GM03348 (cell line): ENCODE results near the gene MAGEA9B.
"Not testable (repeated sequence)": the region's sequence is repeated elsewhere in the genome, so short reads cannot be mapped to it uniquely, and the experiment has no call there.

Experiments
- DNase-seq: peaks from one replicate; pipeline ENCODE4 v3.0.0; 2012; ENCODE audit warnings: low spot score

Gene MAGEA9B, protein sequence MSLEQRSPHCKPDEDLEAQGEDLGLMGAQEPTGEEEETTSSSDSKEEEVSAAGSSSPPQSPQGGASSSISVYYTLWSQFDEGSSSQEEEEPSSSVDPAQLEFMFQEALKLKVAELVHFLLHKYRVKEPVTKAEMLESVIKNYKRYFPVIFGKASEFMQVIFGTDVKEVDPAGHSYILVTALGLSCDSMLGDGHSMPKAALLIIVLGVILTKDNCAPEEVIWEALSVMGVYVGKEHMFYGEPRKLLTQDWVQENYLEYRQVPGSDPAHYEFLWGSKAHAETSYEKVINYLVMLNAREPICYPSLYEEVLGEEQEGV

DNA sequence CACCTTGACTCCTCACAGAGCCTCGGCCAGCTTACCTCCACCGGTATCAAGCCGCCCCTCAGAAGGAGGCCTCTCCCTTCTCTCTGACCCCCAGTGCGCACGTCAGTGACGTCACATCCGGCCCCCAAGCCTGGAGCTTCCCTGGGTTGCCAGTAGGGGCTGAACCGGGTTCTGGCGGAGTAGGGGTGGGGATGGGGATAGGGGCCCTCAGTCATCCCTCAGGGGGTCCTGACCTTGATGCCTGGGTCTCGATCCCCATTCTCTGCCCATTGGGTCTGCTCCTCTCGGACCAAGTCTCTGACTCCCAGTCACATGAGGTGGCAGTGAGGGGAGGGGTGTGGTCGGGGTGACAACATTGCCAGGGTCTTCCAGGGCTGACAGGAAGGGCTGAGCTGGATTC is at the start of gene MAGEA9B:
TSS of gene MAGEA9B (minus strand) at position 101 of the 400 bp plus-strand sequence. CDS start 4,280 bp downstream, outside the sequence.
- not testable (repeated sequence) for DNase-seq

DNA sequence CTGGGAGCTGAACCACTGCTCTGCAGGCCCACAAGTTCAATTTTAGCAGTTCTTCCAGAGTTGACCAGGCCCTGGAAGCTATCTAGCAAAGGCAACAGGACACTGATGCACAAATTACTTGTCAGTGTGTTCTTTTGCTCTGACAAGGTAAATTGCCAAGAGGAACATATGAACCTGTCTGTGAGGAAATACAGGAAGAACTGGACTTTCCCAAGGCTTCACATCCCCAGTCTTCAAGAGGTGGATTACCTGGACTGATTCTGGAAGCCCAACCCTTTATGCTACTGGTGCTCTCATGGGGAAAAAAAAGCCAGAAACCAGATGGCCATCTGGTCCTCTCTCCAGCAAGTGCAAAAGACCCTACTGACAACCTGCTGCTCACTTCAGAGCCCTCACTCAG is 46.3 kb upstream of the MAGEA9B start:
- DNase-seq: no peak

DNA sequence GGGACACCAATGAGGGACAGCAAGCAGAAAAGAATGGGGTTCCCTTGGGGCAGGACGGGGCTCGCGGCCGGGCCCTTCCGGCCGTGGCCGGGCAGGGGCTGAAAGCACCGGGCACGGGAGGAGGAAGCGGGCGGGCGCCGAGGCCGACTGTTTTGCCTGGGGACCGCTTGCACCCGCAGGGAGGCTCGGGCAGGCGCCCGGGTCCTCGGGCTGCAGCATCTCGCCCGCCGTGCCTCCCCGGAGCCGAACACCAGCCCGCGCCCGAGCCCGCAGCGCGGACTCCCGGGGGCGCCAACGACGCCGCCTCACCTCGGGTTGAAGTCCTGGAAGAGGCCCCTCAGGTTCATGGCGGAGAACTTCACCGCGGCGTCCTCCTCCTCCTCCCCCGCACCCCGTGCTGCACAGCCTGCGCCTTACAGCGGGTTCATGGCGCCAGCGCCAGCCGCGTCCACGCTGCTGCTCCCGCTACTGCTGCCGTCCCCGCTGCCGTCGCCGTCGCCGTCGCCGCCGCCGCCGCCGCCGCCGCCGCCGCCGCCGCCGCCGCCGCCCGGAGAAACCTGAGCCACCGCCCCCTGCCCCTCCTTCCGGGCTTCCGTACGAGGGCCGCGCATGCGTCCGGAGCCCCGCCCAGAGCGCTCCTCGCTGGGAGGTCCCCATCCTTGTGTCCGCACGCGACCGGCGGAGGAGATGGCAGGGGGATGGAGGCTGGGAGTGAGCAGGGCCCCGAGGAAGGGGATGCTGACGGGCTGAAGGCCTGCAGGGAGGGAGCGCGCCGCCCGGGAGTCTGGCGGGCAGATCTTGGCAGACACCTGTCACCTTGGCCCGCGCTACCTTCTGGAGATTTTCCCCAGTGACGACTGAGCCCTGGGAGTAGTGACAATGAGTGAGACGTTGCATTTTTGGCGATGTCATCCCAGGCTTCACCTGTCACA is 44.2 kb upstream of the MAGEA9B start, which contains the start of gene TMEM185A:
TSS of gene TMEM185A (minus strand) at position 559 of the 932 bp plus-strand sequence. CDS start at position 347, 212 bp downstream.
- peak; percentile 86 for DNase-seq

DNA sequence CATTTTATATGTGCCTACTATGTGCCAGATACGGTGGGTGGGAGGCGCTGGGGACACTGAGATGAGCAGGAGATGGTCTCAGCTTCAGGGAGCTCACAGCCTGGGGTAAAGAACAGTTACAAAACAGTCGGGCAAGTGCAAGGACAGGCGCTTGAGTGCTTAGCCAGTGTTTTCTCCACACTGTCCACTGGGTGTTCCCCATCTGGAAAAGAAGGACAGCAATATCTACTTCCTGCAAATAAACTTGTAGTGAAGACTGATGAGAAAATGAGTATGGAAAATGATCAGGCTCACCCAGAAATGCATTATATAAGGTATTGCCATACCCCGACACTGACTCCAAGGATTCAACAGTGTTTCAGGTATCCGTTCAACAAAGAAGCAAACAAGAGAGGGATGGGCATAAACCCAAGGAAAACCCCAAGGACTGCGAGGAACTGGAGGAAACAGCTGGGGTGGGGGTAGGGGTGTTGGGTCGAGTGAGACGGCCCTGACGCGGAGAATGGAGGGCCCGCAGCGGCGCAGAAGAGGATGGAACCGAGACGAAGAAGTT is 43.5 kb upstream of the MAGEA9B start:
- DNase-seq: peak; percentile 61

DNA sequence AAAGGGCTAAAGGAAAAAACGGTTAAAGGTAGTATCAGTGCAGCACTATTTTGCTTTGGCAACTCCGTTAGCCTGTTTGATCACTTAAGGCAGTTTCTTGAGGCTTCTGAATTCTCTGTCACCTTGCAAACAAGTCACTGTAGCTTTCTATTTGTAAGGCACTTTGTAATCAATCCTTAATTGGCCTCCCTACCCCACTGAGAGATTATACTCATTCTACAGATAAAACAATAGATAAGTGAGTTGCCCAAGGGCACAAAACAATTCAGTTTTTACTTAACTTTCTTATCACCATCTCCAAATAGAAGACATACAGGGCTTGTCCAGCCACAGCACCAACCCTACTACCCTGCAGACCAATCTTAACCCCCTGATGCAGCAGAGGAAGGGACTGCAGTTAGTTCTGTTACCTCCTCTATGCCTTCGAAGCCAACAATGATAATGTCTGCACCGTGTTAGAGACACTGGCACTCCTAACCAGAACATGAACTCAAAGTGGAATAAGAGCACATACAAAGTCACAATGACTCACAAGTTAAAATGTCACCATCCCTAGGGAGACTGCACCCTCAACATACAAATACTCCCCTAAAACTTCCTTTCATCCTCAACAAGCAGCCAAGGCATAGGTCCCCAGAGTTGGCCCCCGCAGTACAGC is 42.6 kb upstream of the MAGEA9B start:
- no peak for DNase-seq

DNA sequence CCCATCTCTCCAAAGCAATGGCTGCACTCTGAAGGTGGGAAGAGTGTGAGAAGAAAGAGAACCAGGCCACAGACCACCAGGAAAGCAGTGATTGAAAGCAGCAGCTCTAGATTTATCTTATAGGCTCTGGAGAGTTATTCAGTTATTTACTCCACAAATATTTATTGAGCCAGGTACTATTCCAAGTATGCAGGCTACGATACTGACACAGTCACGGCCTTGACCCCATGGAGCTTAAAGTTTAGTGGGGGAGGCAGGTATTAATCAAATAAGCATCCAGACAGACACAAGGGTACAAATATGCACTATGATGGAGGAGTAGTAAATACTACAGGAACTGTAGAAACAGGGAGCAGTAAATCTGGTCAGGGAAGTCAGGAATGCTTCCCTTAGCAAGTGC is 41.5 kb upstream of the MAGEA9B start:
- no peak for DNase-seq

DNA sequence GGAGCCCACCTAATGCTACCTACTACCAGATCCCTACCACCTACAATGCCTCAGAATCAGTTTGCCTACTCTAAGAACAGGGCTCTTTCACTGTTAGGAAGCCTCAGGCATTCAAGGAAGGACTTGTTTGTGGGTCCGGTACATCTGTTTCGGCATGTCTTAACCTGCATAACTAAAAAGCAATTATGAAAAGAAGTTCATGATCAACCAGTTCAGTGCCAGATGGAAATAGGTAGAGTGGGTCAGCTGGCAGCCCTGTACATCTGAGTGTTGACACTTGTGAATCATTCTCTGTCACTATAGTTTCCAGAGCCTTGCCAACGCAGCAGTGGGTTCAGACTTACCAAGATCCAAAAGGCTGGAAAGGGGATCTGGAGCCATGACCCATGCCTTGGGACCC is 41.0 kb upstream of the MAGEA9B start:
- DNase-seq: no peak

DNA sequence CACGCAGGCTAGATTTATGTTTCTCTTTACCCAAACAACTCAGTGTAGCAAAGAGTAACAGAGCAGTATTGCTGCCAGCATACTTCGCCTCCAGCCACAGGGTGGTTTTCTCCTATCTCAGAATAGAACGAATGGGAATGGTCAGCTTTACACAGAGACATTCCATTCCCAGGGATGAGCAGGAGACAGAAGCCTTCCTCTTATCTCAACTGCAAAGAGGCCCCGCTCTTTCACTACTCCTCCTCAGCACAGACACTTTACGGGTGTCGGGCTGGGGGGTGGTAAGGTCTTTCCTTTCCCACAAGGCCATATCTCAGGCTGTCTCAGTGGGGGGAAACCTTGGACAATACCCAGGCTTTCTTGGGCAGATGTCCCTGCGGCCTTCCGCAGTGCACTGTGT is 39.6 kb upstream of the MAGEA9B start:
- not testable (repeated sequence) for DNase-seq

DNA sequence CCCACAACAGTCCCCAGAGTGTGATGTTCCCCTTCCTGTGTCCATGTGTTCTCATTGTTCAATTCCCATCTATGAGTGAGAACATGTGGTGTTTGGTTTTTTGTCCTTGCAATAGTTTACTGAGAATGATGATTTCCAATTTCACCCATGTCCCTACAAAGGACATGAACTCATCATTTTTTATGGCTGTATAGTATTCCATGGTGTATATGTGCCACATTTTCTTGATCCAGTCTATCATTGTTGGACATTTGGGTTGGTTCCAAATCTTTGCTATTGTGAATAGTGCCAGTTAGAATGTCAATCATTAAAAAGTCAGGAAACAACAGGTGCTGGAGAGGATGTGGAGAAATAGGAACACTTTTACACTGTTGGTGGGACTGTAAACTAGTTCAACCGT is 32.4 kb upstream of the MAGEA9B start:
- not testable (repeated sequence) for DNase-seq

DNA sequence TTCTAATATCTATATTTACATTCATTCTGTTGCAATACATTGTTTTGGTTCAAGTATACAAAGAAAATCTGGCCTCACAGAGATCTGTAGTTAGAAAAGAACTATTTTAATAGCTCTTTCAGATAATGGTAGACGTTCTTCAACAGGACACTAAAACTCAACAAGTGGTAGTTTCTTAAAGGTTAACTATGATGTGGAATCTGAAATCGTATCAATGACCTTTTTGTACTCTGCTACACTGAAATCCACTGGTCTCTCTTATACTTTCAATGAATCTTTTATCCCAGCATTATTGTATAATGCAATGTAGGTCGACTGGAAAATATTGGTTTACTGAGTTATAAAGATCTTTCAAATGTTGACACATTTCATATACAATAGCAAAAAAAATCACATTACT is 31.6 kb upstream of the MAGEA9B start:
- DNase-seq: no peak

DNA sequence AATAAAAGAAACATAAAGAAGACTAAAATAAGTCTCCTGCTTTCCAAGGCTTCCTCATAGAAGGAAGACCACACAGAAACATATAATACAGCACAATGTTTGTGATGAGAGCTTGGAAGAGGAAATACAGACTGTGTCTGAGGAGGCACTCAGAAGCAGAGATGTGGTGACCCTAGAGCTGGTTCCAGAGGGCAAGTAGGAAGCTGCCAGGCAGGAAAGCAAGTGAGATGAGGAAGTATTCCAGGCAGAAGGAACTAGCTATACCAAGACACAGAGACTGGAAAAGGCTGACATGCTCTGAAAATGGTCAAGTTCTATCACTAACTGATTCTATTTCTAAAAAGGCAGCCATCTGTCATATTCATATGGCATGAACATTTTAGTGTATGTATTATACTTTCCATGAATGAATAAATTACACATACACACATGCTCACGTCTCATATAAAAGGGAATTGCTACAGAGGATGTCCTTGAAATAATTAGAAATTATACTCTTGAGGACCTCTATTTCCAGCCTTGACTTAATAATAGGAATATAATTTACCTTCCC is 24.4 kb upstream of the MAGEA9B start:
- no peak for DNase-seq

DNA sequence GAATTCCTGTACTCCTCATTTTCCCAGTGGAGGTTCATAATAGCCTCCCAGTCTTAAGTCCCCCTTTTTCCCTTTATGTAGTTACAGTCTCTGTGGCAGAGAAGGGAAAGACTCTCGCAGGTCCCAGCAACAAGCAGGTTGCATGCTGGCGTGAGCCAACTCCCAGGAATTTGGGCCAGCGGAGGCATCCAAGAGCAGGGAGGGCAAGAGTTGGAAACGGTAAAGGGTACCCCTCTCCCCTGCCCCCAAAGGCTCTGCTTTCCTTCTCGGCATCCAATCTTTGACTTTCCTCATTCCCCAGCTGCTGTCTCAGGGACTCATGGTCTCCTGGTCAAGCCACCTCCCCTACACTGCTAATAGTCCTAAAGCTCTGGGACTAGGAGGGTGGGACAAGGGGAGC is 23.3 kb upstream of the MAGEA9B start:
- DNase-seq: no peak

DNA sequence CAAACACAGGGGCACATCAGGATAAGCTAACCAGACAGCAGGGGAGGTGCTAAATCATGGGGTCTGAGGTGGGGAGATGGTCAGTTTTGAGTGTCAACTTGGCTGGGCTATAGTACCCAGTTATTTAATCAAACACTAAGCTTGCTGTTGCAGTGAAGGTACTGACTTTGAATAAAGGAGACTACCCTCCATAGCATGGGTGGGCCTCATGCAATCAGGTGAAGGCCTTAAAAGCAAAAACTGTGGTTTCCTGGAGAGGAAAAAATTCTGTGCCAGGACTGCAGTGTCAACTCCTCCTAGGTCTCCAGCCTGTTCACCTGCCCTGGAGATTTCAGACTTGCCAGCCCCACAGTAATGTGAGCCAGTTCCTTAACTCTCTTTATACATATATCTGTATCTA is 20.4 kb upstream of the MAGEA9B start:
- DNase-seq: no peak

DNA sequence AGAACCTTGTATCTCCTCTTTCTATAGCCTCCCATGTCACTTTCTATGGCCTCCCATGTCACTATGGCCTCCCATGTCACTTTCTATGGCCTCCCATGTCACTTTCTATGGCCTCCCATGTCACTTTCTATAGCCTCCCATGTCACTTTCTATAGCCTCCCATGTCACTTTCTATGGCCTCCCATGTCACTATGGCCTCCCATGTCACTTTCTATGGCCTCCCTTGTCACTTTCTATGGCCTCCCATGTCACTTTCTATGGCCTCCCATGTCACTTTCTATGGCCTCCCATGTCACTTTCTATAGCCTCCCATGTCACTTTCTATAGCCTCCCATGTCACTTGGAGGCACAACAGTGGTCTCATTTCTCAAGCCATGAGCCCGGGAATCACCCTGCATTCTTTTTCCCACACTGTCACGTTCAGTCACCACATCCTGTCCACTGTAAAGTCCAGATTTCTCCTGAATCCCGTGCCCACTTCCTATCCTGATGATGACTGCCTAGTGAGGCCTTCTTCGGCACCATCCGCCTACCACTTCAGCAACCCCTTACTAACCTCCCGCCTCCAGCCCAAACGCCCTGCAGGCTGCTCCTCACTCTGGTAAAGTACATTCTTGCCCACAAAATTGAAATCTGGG is 18.1 kb upstream of the MAGEA9B start:
- DNase-seq: not testable (repeated sequence)

DNA sequence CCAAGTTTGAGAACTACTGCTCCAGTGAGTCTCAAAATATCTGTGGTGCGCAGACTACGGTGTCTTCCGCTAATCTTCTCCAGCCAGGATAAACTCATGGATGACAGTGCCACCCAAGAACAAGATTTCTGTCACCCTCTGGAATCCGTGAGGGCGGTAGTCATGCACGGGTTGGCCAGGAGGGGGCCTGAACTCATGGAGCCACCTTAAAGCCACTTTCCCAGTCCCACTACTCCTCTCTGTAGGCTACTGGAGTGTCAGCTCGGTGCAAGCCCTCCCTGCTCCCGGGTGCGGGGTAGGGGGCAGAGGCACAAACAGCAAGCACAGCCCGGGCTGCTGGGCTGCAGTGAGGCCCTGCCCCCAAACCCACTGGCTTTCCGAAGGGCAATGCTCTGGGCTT is 11.3 kb upstream of the MAGEA9B start:
- not testable (repeated sequence) for DNase-seq

DNA sequence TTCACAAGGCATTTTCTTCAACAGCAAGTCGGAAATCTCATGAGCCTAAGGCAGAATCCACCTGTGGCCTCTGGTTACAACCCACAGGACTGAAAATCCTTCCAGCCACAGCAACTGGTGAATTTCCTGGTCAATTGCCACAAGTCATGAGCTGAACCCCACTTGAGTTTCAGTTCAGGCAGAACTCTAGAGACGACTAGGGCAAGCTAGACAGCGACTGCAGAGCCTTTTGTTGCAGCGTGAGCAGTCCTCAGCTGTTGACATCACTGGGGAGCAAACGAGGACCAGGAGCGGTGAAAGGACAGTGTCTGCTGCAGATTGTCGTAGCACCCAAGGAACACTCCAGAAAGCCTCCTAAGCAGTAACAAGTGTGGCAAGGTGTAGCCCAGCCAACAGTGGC is 8.7 kb upstream of the MAGEA9B start:
- not testable (repeated sequence) for DNase-seq

DNA sequence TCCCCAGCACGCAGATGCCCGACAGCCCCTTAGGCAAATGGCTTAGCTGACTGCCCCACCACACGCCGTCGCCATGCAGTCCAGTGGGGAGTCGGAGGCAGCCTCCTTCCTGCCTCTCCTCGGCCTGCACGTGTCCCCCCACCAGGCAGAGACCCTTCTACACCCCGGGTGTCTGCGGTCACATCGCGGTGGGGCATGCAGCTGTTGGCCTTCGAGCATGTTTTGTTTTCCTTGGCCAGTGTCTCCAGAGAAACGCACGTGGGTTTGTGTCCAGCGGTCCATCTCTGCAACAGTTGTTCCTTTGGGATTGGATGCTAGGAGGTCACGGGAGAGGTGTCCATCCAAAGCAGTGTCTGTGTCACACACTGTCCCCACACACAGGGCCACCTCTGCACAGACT is 8.0 kb upstream of the MAGEA9B start, which contains the start of gene HSFX2:
TSS of gene HSFX2 (minus strand) at position 101 of the 400 bp plus-strand sequence. CDS start 614 bp downstream, outside the sequence.
- not testable (repeated sequence) for DNase-seq

DNA sequence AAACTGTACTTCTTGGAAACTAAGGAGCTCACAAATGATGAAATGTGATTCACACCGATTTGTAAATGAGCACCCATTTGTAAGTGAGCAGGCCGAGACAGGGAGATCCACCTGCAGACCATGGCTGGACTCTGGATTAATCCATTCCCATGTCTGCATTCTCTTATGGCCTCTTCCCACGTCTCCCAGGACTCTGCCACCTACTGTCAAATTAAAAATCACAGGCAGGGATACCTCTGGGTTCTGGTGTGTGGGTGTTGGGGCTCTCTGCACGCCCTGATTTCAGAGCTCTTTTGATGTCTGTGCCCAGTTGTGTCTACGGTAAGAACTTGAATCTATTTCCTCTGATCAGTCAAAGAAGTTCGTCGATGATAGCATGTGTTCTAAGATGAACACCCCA is 3.7 kb upstream of the MAGEA9B start:
- DNase-seq: not testable (repeated sequence)

DNA sequence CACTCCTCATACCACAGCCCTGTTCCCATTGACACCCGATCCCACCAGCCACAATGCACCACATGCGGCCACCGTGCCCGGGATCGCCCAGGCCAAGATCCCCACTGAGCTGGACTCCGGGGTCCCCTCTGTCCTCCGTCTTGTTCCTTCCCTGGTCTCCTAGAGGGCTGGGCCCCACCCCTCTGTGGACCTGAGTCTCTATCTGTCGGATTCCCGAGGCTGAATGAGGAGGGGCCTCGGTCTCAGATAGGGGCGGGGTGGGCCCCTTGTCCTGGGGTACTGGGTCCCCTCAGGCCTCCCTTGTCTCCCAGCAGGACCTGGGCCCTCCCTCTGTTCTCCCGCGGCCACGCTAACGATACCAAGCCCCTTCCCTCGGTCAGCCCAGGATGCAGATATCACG is 1.6 kb downstream of the MAGEA9B start:
- DNase-seq: not testable (repeated sequence)

DNA sequence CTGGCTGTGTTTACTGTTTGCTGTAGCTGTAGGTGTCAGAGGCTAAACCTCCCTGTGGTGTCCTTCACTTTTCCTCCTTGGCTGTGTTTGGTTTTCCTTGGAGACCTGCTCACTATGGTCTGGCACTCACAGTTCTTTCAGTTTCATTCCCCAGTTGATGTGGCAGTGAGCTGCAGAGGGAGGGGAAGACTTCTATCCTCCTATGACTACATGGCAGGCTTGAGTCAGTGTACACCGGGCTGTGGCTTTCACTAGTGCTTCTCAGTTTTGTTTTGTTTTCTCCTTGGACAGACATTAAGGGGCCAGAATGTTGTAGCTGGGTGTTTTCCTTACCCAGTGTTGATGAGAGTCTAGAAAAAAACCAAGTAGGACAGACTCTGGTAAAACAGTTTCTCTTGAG is 13.8 kb downstream of the MAGEA9B start:
- DNase-seq: not testable (repeated sequence)

DNA sequence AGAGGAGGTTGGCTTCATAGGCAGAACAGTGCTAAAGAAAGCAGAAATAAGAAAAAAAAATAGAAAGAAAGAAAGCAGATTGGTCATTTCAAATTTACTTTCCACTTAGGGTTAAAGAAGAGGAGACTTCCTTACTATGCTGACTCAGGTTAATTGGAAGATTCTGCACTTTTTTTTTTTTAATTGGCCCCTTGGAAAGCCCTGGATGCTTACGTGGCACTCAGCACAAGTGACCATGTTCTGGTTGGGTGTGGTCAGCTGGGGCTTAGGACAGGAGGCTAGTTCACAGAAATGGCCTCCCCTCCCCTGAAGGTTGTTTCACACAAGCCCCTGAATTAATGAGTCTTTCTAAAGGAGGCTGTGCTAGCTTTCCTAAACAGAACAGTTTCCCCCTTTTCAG is 14.5 kb downstream of the MAGEA9B start:
- DNase-seq: no peak
